ENCODE data around the gene RALGPS2. TPM values are rescaled to one million over a fixed set of nuclear protein-coding genes. Genes with fewer than 3 reads are reported as not detected.

The RALGPS2 gene
- total and polyA plus RNA-seq, 2 of the 8 experiments (the other 6 are each of a cell fraction or from before 2014, with no cell fraction given): 6.7 to 38.0 TPM

GRCh38 chr1:178958491-178958890 lies 233.4 kb downstream of the RALGPS2 start:
- H4K91ac ChIP-seq (replicated peaks; ENCODE audit: insufficient read length, low read length): no peak overlapping the region
- no peak overlapping the region for H2BK120ac ChIP-seq (replicated peaks; ENCODE audit: low read depth, low read length)
- no peak overlapping the region for H3K4me2 ChIP-seq (ENCODE audit: insufficient read depth in 1 of 2, low read depth in 2 of 2, low read length in 2 of 2)
- H2AK5ac ChIP-seq (ENCODE audit: low read depth, low read length): no peak overlapping the region
- no peaks in the 10 kb centered on the region for H3K23me2 ChIP-seq (ENCODE audit: low read depth, low read length)
- no peak overlapping the region for H2BK12ac ChIP-seq (ENCODE audit: low read depth, low read length)
- no peak overlapping the region for H3K23ac ChIP-seq (ENCODE audit: insufficient read length)
- H3K79me2 ChIP-seq (ENCODE audit: control insufficient read depth in 1 of 2, insufficient read depth in 2 of 2, low read length in 2 of 2): no peaks in the 10 kb centered on the region
- no peak overlapping the region for H3K18ac ChIP-seq (ENCODE audit: extremely low read depth, low read length)
- no peak overlapping the region for H2BK5ac ChIP-seq (ENCODE audit: low read depth, low read length)
- no peak overlapping the region for H3K4ac ChIP-seq (replicated peaks; ENCODE audit: insufficient read length, low read depth, low read length)
- no peak overlapping the region for H3K14ac ChIP-seq (ENCODE audit: insufficient read length)
- no peak overlapping the region for H2BK15ac ChIP-seq (ENCODE audit: low read length)
- H3K27ac ChIP-seq (ENCODE audit: low read depth, low read length): no peak overlapping the region
- H3K4me3 ChIP-seq (ENCODE audit: extremely low read depth in 1 of 4, insufficient read depth in 2 of 4, low read depth in 3 of 4, low read length in 4 of 4): no peak overlapping the region
- 83% methylated on average over 8 of the region's 9 CpGs; no CpG with 5 or more reads in 1 of the 2 experiments for WGBS, 2 experiments (ENCODE audit: extremely low coverage in 1 of 2, insufficient coverage in 1 of 2, insufficient read length in 1 of 2, insufficient replicate concordance in 2 of 2, low coverage in 1 of 2, low lambda C conversion rate in 2 of 2, missing lambda C conversion rate in 1 of 2)
- H3K9ac ChIP-seq (replicated peaks in 1 of 4; ENCODE audit: extremely low read depth in 1 of 4, low read depth in 3 of 4, low read length in 3 of 4): no peak overlapping the region
- no peak overlapping the region for H2BK20ac ChIP-seq (ENCODE audit: low read length)
- TF ChIP-seq SIX5 (IDR thresholded peaks at IDR 0.05; ENCODE audit: low read depth, low read length): no peak
- TF ChIP-seq CBX8 (IDR thresholded peaks at IDR 0.05; ENCODE audit: borderline replicate concordance, low read depth, low read length): no peak
- TF ChIP-seq SIN3A (conservative IDR thresholded peaks at IDR 0.05 in 1 of 2, IDR thresholded peaks at IDR 0.05 in 1 of 2; ENCODE audit: low read depth in 1 of 2, low read length in 2 of 2): no peak
- TF ChIP-seq SUZ12 (IDR thresholded peaks at IDR 0.05; ENCODE audit: low read length): no peak
- TF ChIP-seq KDM1A (IDR thresholded peaks at IDR 0.05; ENCODE audit: borderline replicate concordance, low read length): no peak
- TF ChIP-seq SP1 (IDR thresholded peaks at IDR 0.05; ENCODE audit: low read depth, low read length): no peak
- TF ChIP-seq PHF8 (conservative IDR thresholded peaks at IDR 0.05; ENCODE audit: low read depth, low read length): no peak
- no peak for TF ChIP-seq BRCA1 (IDR thresholded peaks at IDR 0.05; ENCODE audit: low read depth, low read length)
- TF ChIP-seq KDM4A (IDR thresholded peaks at IDR 0.05; ENCODE audit: low read depth, low read length, severe bottlenecking): no peak
- no peak for TF ChIP-seq BCL11A (IDR thresholded peaks at IDR 0.05; ENCODE audit: low read depth in 2 of 2, low read length in 2 of 2)
- no peak for TF ChIP-seq SRF (IDR thresholded peaks at IDR 0.05; ENCODE audit: low read depth, low read length)
- no peak overlapping the region for H4K5ac ChIP-seq (ENCODE audit: insufficient read length, low read depth, low read length)
- H4K8ac ChIP-seq (ENCODE audit: extremely low read depth, insufficient read depth, low read length): 0 out of 2 replicates have a peak overlapping the region, but pooled peaks have one; percentile 9
- no peaks in the 10 kb centered on the region for H3K4me1 ChIP-seq (replicated peaks in 1 of 4; ENCODE audit: control insufficient read depth in 3 of 4, insufficient read depth in 4 of 4, low read length in 3 of 4)
- H2AFZ ChIP-seq (ENCODE audit: low read length): no peak overlapping the region; the same call in 1 of the 2 replicates
- no peaks in the 10 kb centered on the region for H3K36me3 ChIP-seq (ENCODE audit: control insufficient read depth in 2 of 4, insufficient read depth in 4 of 4, low read length in 3 of 4)
- H4K20me1 ChIP-seq (replicated peaks in 1 of 2; ENCODE audit: control insufficient read depth in 1 of 2, insufficient read depth in 2 of 2, low read length in 2 of 2): no peaks in the 10 kb centered on the region
- H3K56ac ChIP-seq (replicated peaks; ENCODE audit: insufficient read length, low read depth, low read length): no peak overlapping the region
- H3K79me1 ChIP-seq (ENCODE audit: low read depth, low read length): no peaks in the 10 kb centered on the region
- no peaks in the 10 kb centered on the region; a peak in 1 of 4 replicates for H3K9me3 ChIP-seq (ENCODE audit: insufficient read depth in 2 of 2, low read depth in 1 of 2, low read length in 1 of 2)
- CTCF ChIA-PET (ENCODE audit: partially characterized antibody): interaction anchor here (1.0 to 1.8 kb wide), 3 partner anchors 12 to 417 kb away, joined by 3 to 7 read pairs (median 5); no protein-coding TSS in a partner anchor
- no peaks in the 10 kb centered on the region for H3K27me3 ChIP-seq (replicated peaks in 1 of 4; ENCODE audit: control insufficient read depth in 3 of 4, extremely low read depth in 1 of 4, insufficient read depth in 3 of 4, low read length in 3 of 4)
- FAIRE-seq: no peak
- POLR2A ChIA-PET (ENCODE audit: partially characterized antibody): no interaction called here
- no peak for DNase-seq (ENCODE audit: low read depth in 1 of 2, low spot score in 2 of 2)
